ENCODE measurements around the gene SLFN13. TPM values are rescaled to one million over a fixed set of nuclear protein-coding genes. Genes with fewer than 3 reads are reported as not detected.

SLFN13 gene, protein sequence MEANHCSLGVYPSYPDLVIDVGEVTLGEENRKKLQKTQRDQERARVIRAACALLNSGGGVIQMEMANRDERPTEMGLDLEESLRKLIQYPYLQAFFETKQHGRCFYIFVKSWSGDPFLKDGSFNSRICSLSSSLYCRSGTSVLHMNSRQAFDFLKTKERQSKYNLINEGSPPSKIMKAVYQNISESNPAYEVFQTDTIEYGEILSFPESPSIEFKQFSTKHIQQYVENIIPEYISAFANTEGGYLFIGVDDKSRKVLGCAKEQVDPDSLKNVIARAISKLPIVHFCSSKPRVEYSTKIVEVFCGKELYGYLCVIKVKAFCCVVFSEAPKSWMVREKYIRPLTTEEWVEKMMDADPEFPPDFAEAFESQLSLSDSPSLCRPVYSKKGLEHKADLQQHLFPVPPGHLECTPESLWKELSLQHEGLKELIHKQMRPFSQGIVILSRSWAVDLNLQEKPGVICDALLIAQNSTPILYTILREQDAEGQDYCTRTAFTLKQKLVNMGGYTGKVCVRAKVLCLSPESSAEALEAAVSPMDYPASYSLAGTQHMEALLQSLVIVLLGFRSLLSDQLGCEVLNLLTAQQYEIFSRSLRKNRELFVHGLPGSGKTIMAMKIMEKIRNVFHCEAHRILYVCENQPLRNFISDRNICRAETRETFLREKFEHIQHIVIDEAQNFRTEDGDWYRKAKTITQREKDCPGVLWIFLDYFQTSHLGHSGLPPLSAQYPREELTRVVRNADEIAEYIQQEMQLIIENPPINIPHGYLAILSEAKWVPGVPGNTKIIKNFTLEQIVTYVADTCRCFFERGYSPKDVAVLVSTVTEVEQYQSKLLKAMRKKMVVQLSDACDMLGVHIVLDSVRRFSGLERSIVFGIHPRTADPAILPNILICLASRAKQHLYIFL
- 2.2 to 5.8 TPM (median 5.0 TPM) in 5 replicates for total RNA-seq (2022; extraction: Qiagen RNA extraction; ENCODE audit: low read depth)

GRCh38 chr17:35448214-35448898 is at the start of gene SLFN13:
Gene SLFN13, minus strand, starts transcription at chr17:35448766. Its CDS starts 3,086 bp downstream, at chr17:35445680.

GRCh38 chr17:35432176-35433074 is 16.1 kb downstream of the SLFN13 start, which contains the start of gene SLFN12:
Gene SLFN12, minus strand, starts transcription at chr17:35432500. Its CDS starts 9,472 bp downstream, at chr17:35423028.

Other genes starting within 250 kb of the SLFN13 start
- 2.2 to 3.7 TPM (median 2.8 TPM) in 5 replicates for gene SLFN5, start 205.7 kb downstream of the SLFN13 start, total RNA-seq (2022; extraction: Qiagen RNA extraction; ENCODE audit: low read depth)
- gene SLFN11, start 75.1 kb downstream of the SLFN13 start, total RNA-seq (2022; extraction: Qiagen RNA extraction; ENCODE audit: low read depth) = 5.4 to 6.7 TPM (median 5.6 TPM) in 5 replicates
- 0.14 to 0.27 TPM in 2 of 5 replicates, not detected in the others for gene SLFN12, start 16.3 kb downstream of the SLFN13 start, total RNA-seq (2022; extraction: Qiagen RNA extraction; ENCODE audit: low read depth)
- not detected in 5 replicates for gene SLFN12L, start 88.9 kb upstream of the SLFN13 start, total RNA-seq (2022; extraction: Qiagen RNA extraction; ENCODE audit: low read depth)
- gene SLFN14, start 112.1 kb upstream of the SLFN13 start, total RNA-seq (2022; extraction: Qiagen RNA extraction; ENCODE audit: low read depth) = not detected in 5 replicates
- gene PEX12, start 129.8 kb upstream of the SLFN13 start, total RNA-seq (2022; extraction: Qiagen RNA extraction; ENCODE audit: low read depth) = 7.4 to 9.0 TPM (median 7.8 TPM) in 5 replicates
- gene AP2B1, start 138.6 kb upstream of the SLFN13 start, total RNA-seq (2022; extraction: Qiagen RNA extraction; ENCODE audit: low read depth) = 126 to 156 TPM (median 143 TPM) in 5 replicates